Measurements from ENCODE around the gene EFNA5.
"Not testable (repeated sequence)": the region's sequence is repeated elsewhere in the genome, so short reads cannot be mapped to it uniquely, and the experiment has no call there.

Gene EFNA5

GRCh38 chr5:107443897-107444296, 226.8 kb downstream of the EFNA5 start:
- H3K4me1 Mint-ChIP-seq: no peaks in the 10 kb centered on the region
- DNase-seq (ENCODE audit: low spot score in 2 of 2): no peak
- no peaks in the 10 kb centered on the region for H3K36me3 Mint-ChIP-seq
- ATAC-seq: no peak
- H3K27ac Mint-ChIP-seq: no peak overlapping the region
- H3K9me3 Mint-ChIP-seq: peaks cover 3% of the 10 kb centered on the region
- H3K4me3 Mint-ChIP-seq: no peak overlapping the region

DNA sequence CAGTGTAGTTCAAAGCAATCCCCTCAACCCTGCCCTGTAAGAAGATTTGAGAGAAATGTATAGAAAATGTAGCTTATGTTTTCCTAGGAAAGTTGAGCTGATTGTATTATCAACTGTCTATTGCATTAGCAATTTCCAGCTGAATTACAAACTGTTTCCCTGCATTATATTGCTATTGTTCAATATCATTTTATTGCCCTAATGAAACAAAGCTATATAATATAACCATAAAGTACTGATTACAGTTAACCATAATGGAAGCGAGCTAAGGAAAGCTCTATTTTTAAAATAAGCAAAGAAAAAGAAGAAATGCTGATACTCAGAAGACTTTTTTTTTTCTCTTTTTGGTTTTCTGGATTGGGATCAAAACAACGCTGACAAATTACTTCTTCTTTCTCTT, 228.3 kb downstream of the EFNA5 start:
- ATAC-seq: no peak

GRCh38 chr5:107439832-107440231, 230.9 kb downstream of the EFNA5 start:
- DNase-seq (ENCODE audit: low spot score in 2 of 2) (no peak), ATAC-seq (no peak)
- Mint-ChIP-seq H3K36me3 (no peaks in the 10 kb centered on the region), H3K9me3 (peaks cover 3% of the 10 kb centered on the region), H3K4me3 (no peak overlapping the region), H3K4me1 (no peaks in the 10 kb centered on the region), H3K27ac (no peak overlapping the region)

More for the DNA sequence above, 228.3 kb downstream of the EFNA5 start:
- DNase-seq (ENCODE audit: low spot score in 2 of 2): no peak
- Mint-ChIP-seq H3K9me3 (peaks cover 3% of the 10 kb centered on the region), H3K27ac (no peak overlapping the region), H3K4me1 (no peaks in the 10 kb centered on the region), H3K4me3 (no peak overlapping the region), H3K36me3 (no peaks in the 10 kb centered on the region)

DNA sequence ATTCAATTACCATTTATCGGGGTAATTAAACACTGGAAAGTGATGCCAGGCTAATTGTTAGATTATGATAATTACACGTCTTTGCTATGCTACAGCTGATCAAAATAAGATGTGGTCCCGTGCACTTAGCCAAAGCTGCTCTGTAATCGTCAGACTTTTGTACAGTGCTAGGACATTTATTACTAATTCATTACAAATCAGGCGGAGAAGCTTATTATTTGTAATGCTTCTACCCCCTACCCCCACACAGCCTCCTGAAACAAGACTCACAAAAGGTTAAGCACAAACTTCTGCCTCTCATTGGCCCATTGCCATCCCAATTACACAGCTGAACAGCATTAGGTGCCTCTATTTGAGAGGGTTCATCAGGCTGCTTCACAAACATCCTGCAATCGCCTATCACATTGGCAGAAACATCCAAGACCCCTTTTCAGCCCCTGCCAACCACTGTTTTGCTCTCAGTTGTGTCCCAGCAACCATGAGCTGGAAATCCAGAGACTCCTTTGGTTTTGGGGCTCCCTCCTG, 232.7 kb downstream of the EFNA5 start:
- DNase-seq (ENCODE audit: low spot score in 2 of 2) (no peak), ATAC-seq (no peak)
- Mint-ChIP-seq H3K36me3 (no peaks in the 10 kb centered on the region), H3K4me3 (no peak overlapping the region), H3K4me1 (no peaks in the 10 kb centered on the region), H3K27ac (no peak overlapping the region), H3K9me3 (peaks cover 3% of the 10 kb centered on the region)

- no peak for DNase-seq (ENCODE audit: low spot score in 2 of 2)
- ATAC-seq: no peak
- Mint-ChIP-seq H3K4me1 (no peaks in the 10 kb centered on the region), H3K9me3 (peaks cover 3% of the 10 kb centered on the region), H3K27ac (no peak overlapping the region), H3K4me3 (no peak overlapping the region), H3K36me3 (no peaks in the 10 kb centered on the region)
Observed at GRCh38 chr5:107437154-107437553, 233.6 kb downstream of the EFNA5 start.

GRCh38 chr5:107436201-107436600, 234.5 kb downstream of the EFNA5 start:
- Mint-ChIP-seq H3K9me3 (peaks cover 3% of the 10 kb centered on the region), H3K4me3 (no peak overlapping the region), H3K4me1 (no peaks in the 10 kb centered on the region), H3K27ac (no peak overlapping the region), H3K36me3 (no peaks in the 10 kb centered on the region)
- no peak for ATAC-seq
- DNase-seq (ENCODE audit: low spot score in 2 of 2): no peak

DNA sequence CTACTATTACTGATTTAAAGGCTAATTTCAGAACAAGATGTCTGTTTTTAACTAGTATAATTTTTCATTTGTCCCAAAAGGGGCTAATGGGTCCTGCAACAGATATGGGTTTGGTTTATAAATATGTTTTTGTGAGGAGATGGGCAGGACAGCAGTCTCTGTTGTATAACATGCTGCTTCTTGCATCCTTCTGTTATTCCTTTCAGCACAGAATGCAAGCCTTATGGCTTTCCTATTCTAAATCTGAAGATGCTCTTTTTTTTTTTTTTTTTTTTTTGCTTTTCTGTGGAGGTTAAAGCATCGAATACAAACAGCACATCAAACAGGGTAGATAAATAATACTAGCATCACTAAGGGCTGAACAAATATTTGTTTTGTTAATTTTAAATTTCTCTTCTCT, 235.7 kb downstream of the EFNA5 start:
- no peak overlapping the region for H3K27ac Mint-ChIP-seq
- ATAC-seq (no peak), DNase-seq (ENCODE audit: low spot score in 2 of 2) (no peak)
- H3K4me1 Mint-ChIP-seq: no peaks in the 10 kb centered on the region
- no peaks in the 10 kb centered on the region for H3K36me3 Mint-ChIP-seq
- peaks cover 3% of the 10 kb centered on the region for H3K9me3 Mint-ChIP-seq
- H3K4me3 Mint-ChIP-seq: no peak overlapping the region

- not testable (repeated sequence) for H3K9me3 Mint-ChIP-seq; H3K27ac Mint-ChIP-seq; DNase-seq (ENCODE audit: low spot score in 2 of 2); H3K4me3 Mint-ChIP-seq; H3K4me1 Mint-ChIP-seq; H3K36me3 Mint-ChIP-seq; ATAC-seq
Observed at GRCh38 chr5:107433646-107434045, 237.1 kb downstream of the EFNA5 start.

GRCh38 chr5:107431998-107432397, 238.7 kb downstream of the EFNA5 start:
- Mint-ChIP-seq H3K4me3 (no peak overlapping the region), H3K4me1 (peaks cover 11% of the 10 kb centered on the region), H3K9me3 (no peaks in the 10 kb centered on the region), H3K36me3 (no peaks in the 10 kb centered on the region), H3K27ac (no peak overlapping the region)
- ATAC-seq: no peak
- no peak for DNase-seq (ENCODE audit: low spot score in 2 of 2)

DNA sequence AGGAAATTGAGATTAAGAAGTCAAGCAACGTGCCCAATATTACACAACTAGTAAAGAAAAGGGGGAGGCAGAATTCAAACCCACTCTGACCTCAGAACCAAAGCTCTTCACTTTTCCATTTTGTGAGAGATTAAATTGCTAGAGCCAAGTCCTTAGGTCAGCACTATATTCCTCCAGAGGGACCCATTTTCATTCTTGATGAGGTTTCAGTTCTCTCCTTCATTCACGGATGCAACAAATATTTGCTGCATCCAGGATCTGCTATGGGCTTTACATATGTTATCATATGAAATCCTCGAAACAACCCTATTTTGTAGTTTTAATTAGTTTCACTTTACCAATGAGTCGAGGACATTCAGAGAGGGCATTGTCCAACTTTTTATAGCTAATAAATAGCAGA, 239.2 kb downstream of the EFNA5 start:
- H3K4me1 Mint-ChIP-seq: peaks cover 11% of the 10 kb centered on the region
- no peak overlapping the region for H3K4me3 Mint-ChIP-seq
- no peak overlapping the region for H3K27ac Mint-ChIP-seq
- no peaks in the 10 kb centered on the region for H3K9me3 Mint-ChIP-seq
- DNase-seq (ENCODE audit: low spot score in 2 of 2) (no peak), ATAC-seq (no peak)
- no peaks in the 10 kb centered on the region for H3K36me3 Mint-ChIP-seq

DNA sequence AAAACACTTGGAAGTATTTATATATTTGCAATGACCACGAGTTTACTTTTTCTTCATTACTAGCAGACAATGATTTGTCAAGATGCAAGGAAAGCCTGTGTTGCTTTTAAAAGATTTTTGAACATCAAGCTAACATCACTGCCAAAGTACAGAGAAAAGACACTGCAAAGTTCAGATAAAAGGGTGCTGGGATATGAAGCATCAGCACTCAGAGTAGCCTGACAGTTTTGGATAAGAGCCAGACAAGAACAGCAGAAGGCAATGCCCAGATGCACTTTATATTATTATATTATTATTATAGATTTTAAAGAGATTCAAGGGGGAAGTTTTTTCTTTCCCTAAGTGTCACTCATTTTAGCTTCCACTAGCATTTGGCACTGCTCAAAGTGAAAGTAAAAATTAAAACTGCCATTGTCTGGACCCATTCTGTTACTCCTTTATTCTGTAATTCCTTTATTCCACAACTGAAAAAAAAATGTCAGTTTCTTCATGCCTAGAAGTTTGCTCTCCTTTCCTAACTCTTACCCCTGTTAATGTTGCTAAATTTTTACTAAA, 240.6 kb downstream of the EFNA5 start:
- DNase-seq (ENCODE audit: low spot score in 2 of 2) (no peak), ATAC-seq (no peak)
- H3K9me3 Mint-ChIP-seq: no peaks in the 10 kb centered on the region
- H3K4me1 Mint-ChIP-seq: peaks cover 11% of the 10 kb centered on the region
- peak overlapping the region; percentile 17 for H3K4me3 Mint-ChIP-seq
- no peak overlapping the region for H3K27ac Mint-ChIP-seq
- no peaks in the 10 kb centered on the region for H3K36me3 Mint-ChIP-seq

DNA sequence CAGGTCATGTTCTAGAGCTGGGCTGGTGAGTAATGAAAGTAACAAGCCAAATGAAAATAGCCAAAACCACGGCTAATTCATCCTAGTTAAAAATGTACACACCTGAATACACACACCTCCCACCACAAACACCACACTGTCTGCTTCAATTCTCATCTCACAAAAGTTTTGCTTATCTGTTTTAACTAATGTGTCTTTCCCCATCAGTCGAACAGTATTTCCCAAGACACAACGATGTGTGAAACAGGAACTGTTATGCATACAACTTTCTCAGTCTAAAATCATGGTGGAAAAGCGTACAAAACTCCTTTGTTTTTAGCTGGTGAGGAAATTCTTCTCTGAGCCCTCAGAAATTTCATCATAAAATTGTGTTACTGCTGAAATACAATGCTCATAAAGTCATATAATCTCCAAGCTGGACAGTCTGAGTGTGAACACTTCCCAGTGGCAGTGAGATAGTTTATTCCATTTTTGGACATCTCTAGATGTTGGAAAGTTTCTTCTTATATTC, 242.4 kb downstream of the EFNA5 start:
- Mint-ChIP-seq H3K27ac (no peak overlapping the region), H3K4me1 (peaks cover 11% of the 10 kb centered on the region), H3K4me3 (no peak overlapping the region), H3K36me3 (no peaks in the 10 kb centered on the region), H3K9me3 (no peaks in the 10 kb centered on the region)
- no peak for ATAC-seq
- no peak for DNase-seq (ENCODE audit: low spot score in 2 of 2)

GRCh38 chr5:107426872-107427271, 243.9 kb downstream of the EFNA5 start:
- Mint-ChIP-seq H3K27ac (no peak overlapping the region), H3K9me3 (no peaks in the 10 kb centered on the region), H3K4me3 (no peak overlapping the region), H3K36me3 (no peaks in the 10 kb centered on the region), H3K4me1 (peaks cover 11% of the 10 kb centered on the region)
- DNase-seq (ENCODE audit: low spot score in 2 of 2): no peak
- no peak for ATAC-seq

DNA sequence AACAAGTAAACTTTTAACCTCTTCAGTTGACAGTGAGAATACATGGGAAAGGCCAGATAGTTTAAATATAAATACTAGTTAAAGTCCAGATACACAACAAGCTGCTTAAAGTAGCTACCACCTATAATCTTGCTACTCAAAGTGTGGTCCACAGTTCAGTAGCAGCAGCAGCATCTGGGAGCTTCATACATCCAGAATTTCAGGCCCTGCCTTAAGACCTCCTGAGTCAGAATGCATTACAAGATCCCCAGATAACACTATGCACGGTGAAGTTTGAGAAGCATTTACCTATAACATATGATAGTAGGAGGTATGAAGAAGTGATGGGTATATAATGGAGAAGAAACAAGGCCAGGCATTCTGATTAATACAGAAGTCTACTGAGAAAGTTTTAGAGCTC, 244.5 kb downstream of the EFNA5 start:
- Mint-ChIP-seq H3K4me1 (peaks cover 11% of the 10 kb centered on the region), H3K27ac (no peak overlapping the region), H3K9me3 (no peaks in the 10 kb centered on the region), H3K36me3 (no peaks in the 10 kb centered on the region), H3K4me3 (no peak overlapping the region)
- ATAC-seq (no peak), DNase-seq (ENCODE audit: low spot score in 2 of 2) (no peak)

DNA sequence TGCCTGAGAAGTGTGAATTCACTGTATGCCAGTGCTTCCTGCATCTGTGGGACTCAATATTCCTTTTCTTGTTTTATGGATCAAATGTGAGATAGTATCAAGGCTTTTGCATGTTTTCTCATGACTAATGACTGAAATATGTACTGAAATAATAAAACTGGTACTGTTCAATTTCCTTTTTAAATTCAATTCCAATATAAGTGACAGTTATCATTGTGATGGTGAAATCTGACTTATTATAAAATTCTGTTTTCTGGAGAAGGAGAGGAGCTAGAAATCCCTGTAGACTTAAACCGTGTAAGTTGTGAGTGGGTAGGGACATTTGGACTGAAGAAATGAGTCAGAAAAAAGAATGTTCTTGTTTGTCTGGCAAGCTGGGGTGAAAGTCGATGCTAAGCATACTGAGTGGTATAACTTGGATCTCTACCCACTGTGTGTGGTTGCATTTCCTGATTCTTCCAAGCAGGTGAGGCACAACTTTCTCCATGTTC, 245.2 kb downstream of the EFNA5 start:
- H3K9me3 Mint-ChIP-seq: no peaks in the 10 kb centered on the region
- peaks cover 11% of the 10 kb centered on the region for H3K4me1 Mint-ChIP-seq
- H3K4me3 Mint-ChIP-seq: no peak overlapping the region
- no peak overlapping the region for H3K27ac Mint-ChIP-seq
- DNase-seq (ENCODE audit: low spot score in 2 of 2) (no peak), ATAC-seq (no peak)
- no peaks in the 10 kb centered on the region for H3K36me3 Mint-ChIP-seq

DNA sequence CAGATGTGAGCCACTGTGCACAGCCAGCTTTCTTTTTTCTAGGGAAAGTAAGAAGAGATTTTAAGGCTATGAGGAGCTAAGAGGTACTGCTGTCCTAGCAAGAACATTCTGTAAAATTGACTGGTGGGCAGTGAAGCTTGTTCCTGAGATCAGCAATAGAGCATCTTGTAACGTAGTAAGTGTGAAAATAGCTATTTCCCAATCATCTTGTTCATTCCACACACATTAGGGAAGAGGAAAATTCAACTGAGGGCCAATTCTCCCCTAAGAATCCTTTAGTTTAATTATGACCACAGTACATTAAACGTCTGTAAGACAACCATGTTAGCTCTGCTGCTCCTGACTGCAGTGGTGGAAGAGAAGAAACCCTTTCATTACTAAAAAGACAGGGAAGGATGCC, 246.2 kb downstream of the EFNA5 start:
- Mint-ChIP-seq H3K9me3 (no peaks in the 10 kb centered on the region), H3K4me3 (no peak overlapping the region), H3K36me3 (no peaks in the 10 kb centered on the region), H3K27ac (no peak overlapping the region), H3K4me1 (peaks cover 11% of the 10 kb centered on the region)
- ATAC-seq (no peak), DNase-seq (ENCODE audit: low spot score in 2 of 2) (no peak)
